ENCODE results near the gene KCNT1. TPM values are rescaled to one million over a fixed set of nuclear protein-coding genes. Genes with fewer than 3 reads are reported as not detected.

KCNT1 gene
- total and polyA plus RNA-seq, 5 experiments from 2014 or later = not detected

DNA sequence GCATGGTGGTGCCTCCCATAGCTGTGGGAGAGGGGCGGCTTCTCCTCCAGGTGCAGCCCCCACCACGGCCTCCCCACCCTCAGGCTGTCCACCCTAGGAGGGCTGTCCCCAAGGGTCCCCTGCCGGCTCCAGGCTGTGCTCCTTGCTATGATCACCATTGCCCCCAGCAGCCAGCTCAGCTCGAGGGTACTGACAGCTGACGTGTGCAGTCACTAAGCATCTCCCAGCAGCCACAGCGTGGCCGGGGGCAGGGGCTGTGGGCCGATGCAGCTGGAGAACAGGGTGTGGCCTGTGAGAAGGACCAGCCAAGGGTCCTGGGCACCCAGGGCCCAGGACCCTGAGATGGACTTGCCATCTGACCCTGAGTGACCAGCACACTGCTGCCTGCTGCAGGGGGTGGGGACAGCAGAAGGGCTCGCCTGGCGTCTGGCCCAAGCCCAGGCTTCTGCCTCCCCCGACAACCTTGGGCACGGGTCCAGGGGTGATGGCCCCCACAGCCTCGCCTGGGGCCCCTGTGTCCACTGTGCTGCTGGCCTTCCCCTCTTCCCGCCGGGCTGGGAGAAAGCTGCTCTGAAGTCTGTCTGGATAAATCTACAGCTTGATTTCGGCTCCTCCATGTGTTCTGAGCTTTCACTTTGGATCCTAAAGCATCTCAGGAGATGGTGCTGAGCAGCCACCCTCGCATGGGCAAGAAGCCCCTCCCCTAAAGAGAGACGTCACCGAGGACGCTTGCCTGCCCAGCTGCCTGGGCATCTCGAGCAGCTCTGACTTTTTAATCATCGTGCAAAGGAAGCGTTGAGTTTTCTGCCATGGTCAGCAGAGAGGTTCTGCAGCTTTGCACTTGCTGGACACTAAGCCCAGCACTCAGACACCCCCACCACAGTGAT lies 5.5 kb downstream of the KCNT1 start:
- POLR2A ChIA-PET = no interaction called here
- H3K9me3 Mint-ChIP-seq = no peaks in the 10 kb centered on the region
- peaks cover 2 to 53% (median 11%) of the 10 kb centered on the region in 5 donors for H3K27me3 Mint-ChIP-seq
- no peak overlapping the region for H3K27ac Mint-ChIP-seq
- H3K36me3 Mint-ChIP-seq = no peaks in the 10 kb centered on the region
- no peaks in the 10 kb centered on the region for H3K4me1 Mint-ChIP-seq
- no peak for ATAC-seq
- DNase-seq = no peak
- H3K4me3 Mint-ChIP-seq = no peak overlapping the region

DNA sequence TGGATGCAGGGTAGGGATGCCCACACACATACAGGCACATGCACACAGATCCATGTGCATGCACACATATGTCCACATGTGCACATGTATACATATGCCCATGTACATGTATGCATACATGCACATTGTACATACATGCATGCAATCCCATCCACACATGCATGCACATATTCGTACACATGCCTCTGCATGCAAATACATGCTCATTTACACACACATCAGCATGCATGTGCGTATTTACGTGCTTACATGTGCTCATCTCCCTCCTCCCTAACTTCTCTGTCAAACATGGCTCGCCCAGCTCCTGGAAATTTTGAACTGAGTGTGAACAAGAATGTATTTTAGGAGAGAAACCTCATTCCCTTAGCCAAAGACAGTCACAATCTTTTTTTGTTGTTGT lies 6.2 kb downstream of the KCNT1 start:
- Mint-ChIP-seq H3K4me3 (no peak overlapping the region), H3K4me1 (no peaks in the 10 kb centered on the region), H3K27me3 (peaks cover 2 to 55% (median 11%) of the 10 kb centered on the region in 5 donors), H3K27ac (no peak overlapping the region), H3K9me3 (no peaks in the 10 kb centered on the region), H3K36me3 (no peaks in the 10 kb centered on the region)
- ATAC-seq = no peak
- POLR2A ChIA-PET = no interaction called here
- no peak for DNase-seq

DNA sequence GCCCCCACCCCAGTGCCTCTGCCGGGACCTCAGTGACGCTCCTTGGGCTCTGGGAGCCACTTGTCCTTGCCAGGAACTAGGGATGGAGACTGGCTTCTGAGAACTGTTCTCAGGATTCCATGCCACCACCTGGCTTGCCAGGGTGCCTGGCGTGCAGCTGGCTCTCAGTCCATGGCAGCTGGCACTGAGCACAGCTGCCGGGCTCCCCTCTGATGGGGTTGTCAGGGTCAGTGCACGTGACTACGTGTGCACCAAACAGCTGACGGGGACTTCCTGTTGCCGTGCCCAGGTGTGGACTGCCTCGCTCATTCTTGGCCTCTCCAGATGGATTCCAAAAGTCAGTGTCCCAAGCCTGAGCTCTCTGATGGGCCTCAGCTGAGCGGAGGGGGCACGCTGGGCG lies 9.4 kb downstream of the KCNT1 start:
- no peak for DNase-seq
- POLR2A ChIA-PET = no interaction called here
- H3K27ac Mint-ChIP-seq = no peak overlapping the region
- H3K4me3 Mint-ChIP-seq = no peak overlapping the region
- ATAC-seq = no peak
- no peaks in the 10 kb centered on the region for H3K9me3 Mint-ChIP-seq
- peaks cover 0 to 3% (median 1%) of the 10 kb centered on the region in 4 donors for H3K4me1 Mint-ChIP-seq
- H3K36me3 Mint-ChIP-seq = peaks cover 0 to 3% (median 0%) of the 10 kb centered on the region in 3 donors
- H3K27me3 Mint-ChIP-seq = peaks cover 7 to 64% (median 14%) of the 10 kb centered on the region in 5 donors

DNA sequence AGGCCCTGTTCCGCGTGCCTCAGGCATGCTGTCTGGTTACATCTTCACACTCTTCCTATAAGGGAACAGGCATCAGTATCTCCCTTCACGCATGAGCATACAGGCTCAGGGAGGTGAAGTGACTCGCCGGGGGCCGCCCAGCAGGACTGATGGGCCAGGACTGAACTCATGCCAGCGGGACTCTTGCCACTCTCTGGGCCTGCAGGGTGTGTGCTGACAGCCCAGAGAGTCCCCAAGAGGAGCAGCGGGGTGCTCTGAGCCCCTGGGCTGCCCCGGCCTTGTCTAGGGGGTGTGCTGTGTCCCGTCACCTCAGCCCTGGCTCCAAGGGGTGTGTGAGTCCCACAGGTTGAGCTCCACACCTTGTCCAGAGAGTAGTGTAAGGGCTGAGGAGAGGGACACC lies 9.9 kb downstream of the KCNT1 start:
- POLR2A ChIA-PET = no interaction called here
- Mint-ChIP-seq H3K27ac (no peak overlapping the region), H3K27me3 (peaks cover 10 to 69% (median 19%) of the 10 kb centered on the region in 5 donors), H3K9me3 (no peaks in the 10 kb centered on the region), H3K4me1 (peaks cover 0 to 3% (median 1%) of the 10 kb centered on the region in 4 donors), H3K4me3 (peak overlapping the region in 1 of 10 donors; percentile 29), H3K36me3 (peaks cover 0 to 3% (median 0%) of the 10 kb centered on the region in 3 donors)
- DNase-seq (no peak), ATAC-seq (no peak)

DNA sequence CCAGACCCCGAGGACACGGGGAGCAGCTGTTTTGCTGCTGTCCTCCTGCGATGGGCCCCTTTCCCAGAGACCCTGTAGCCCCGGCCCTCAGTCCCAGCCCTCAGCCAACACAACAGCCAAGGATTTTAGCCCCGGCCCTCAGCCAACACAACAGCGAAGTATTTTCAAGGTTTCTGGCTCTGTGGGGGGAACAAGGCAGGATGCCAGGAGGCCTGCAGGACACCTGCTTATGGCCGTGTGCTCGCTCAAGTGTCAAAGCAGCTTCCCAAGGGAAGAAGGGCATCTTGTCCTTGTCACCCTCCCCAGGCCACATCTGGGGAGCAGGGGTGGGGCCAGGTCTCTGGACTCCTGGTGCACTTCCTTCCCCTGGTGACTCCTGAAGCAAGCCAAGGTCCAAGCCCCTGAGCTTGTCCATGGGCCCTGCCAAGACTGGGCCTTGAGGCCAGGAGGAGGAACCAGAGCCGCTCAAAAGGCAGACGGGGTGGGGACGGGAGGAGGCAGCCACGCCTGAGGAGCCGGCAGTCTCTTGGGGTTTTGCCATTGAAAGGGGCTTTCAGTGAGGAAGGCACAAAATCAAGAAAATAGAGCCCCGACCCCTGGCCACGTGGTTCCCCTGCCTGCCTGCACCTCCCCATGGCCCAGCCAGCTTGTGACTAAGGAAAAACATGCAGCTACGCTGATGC lies 10.8 kb downstream of the KCNT1 start:
- Mint-ChIP-seq H3K36me3 (peaks cover 0 to 3% (median 0%) of the 10 kb centered on the region in 3 donors), H3K4me1 (peaks cover 0 to 3% (median 1%) of the 10 kb centered on the region in 4 donors), H3K27ac (no peak overlapping the region), H3K27me3 (peaks cover 12 to 76% (median 25%) of the 10 kb centered on the region in 5 donors), H3K4me3 (no peak overlapping the region), H3K9me3 (no peaks in the 10 kb centered on the region)
- no peak for DNase-seq
- POLR2A ChIA-PET = no interaction called here
- ATAC-seq = no peak

DNA sequence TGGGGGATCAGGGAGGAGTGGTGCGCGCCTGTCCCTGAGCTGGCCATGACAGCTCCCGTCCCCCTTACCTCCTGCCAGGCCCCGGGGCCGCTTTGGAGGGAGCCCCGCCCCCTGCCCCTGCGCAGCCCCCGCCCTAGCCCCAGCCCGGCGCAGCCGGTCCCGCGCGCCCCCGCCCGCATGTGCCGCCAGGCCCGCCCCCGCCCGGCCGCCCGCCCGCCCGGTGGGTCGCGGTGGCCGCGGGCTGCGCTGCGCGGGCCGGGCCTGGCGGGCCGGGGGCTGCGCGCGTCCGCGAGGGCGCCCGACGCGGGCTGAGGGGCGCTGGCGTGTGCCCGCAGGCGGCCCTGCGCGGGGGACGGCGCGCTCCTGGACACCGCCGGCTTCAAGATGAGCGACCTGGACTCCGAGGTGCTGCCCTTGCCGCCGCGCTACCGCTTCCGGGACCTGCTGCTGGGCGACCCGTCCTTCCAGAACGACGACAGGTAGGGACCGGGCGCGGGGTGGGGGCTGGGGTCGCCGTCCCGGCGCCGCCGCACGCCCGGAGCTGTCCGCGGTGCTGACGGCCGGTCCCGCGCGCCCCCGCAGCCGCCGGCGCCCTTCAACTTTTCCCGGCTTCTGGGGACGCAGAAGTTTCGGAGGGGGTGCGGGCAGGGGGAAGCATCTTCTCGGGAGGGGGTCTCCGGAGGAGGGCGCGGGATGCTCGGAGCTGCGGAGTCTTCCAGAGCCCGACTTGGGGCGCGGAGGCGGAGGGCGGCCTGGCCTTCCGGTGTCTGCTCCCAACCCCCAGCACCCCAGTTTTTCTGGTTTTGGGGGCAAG lies 12.5 kb downstream of the KCNT1 start:
- H3K4me3 Mint-ChIP-seq = peak overlapping the region in 3 of 10 donors; percentile 29 to 43 (median 32)
- POLR2A ChIA-PET = no interaction called here
- no peaks in the 10 kb centered on the region for H3K9me3 Mint-ChIP-seq
- peaks cover 14 to 72% (median 30%) of the 10 kb centered on the region in 5 donors for H3K27me3 Mint-ChIP-seq
- H3K4me1 Mint-ChIP-seq = peaks cover 0 to 3% (median 1%) of the 10 kb centered on the region in 4 donors
- DNase-seq = no peak
- peaks cover 0 to 3% (median 0%) of the 10 kb centered on the region in 3 donors for H3K36me3 Mint-ChIP-seq
- no peak for ATAC-seq
- H3K27ac Mint-ChIP-seq = no peak overlapping the region

DNA sequence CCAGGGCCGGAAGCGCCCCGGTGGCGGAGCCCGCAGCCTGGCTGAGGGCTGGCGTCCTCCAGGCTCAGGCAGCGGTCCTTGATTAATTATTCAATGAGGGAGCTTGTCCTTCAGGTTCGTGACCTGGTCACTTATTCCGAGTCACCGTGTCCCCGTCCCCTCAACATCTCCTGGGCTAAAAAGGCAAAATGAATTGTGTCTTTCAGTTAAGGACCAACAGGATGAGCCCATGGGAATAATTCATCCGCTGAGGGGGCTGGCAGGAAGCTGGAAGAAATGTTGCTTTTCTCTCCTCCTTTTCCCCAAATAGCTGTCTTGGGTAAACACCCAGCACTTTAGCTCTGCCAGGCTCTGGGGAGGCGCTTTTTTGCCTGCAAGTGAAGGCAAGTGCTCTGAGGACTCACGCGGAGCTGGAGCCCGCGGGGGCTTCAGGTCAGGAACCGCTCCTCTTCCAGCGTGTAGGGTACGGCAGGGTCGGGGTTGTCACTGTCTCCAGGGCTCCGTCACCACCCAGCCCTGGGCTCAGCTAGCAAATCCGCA lies 13.1 kb downstream of the KCNT1 start:
- no peak for ATAC-seq

DNA sequence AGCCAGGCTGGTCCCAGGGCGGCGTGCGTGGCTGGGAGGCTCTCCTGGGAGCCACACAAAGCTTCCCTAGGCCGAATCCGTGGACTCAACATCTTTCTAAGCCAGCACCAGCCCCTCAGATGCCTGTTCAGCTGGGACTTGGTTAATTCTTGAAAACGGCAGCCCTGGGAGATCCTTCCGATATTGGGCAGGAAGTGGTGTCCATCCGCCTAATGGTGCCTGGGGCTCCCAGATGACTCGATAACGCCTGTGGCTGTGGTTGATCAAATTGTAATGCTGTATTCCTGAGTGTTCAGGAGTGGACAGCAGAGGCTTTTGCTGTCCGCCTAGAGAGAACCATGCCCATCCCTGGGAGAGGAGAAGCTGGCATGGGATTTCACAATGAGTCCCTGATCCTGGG lies 14.1 kb downstream of the KCNT1 start:
- ATAC-seq (no peak), DNase-seq (no peak)
- Mint-ChIP-seq H3K36me3 (peaks cover 0 to 3% (median 0%) of the 10 kb centered on the region in 3 donors), H3K27me3 (peaks cover 14 to 56% (median 30%) of the 10 kb centered on the region in 5 donors), H3K4me3 (no peak overlapping the region), H3K4me1 (peaks cover 0 to 3% (median 1%) of the 10 kb centered on the region in 4 donors), H3K9me3 (no peaks in the 10 kb centered on the region), H3K27ac (no peak overlapping the region)
- POLR2A ChIA-PET = no interaction called here

More for the DNA sequence above, 13.1 kb downstream of the KCNT1 start:
- peak overlapping the region in 3 of 10 donors; percentile 23 to 43 (median 29) for H3K4me3 Mint-ChIP-seq
- no peaks in the 10 kb centered on the region for H3K9me3 Mint-ChIP-seq
- H3K4me1 Mint-ChIP-seq = peaks cover 0 to 3% (median 1%) of the 10 kb centered on the region in 4 donors
- peaks cover 14 to 66% (median 30%) of the 10 kb centered on the region in 5 donors for H3K27me3 Mint-ChIP-seq
- H3K27ac Mint-ChIP-seq = peak overlapping the region in 1 of 10 donors; percentile 34
- peaks cover 0 to 3% (median 0%) of the 10 kb centered on the region in 3 donors for H3K36me3 Mint-ChIP-seq
- DNase-seq = no peak
- POLR2A ChIA-PET = no interaction called here

DNA sequence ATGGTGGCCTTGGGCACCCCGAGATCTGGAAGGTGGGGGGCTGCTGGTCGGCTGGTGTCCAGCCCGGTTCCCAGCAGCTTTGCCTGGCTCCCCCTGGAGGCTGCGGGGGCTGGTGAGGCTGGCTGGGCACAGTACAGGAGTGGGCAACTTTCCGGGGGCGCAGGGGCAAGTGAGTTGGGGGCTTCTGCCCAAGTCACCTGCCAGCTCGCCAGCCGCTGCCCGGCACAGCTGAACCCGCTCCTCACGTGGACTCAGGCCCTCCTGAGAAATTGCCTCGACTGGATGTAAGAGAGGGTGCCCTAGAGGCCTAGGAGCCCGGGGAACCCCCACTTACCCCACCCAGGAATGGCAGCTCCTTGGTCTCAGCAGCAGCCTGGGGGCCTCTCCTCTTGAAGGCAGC lies 15.4 kb downstream of the KCNT1 start:
- ATAC-seq (no peak), DNase-seq (no peak)
- H3K27ac Mint-ChIP-seq = no peak overlapping the region
- peaks cover 0 to 3% (median 0%) of the 10 kb centered on the region in 3 donors for H3K36me3 Mint-ChIP-seq
- peaks cover 0 to 3% (median 1%) of the 10 kb centered on the region in 4 donors for H3K4me1 Mint-ChIP-seq
- POLR2A ChIA-PET = no interaction called here
- peaks cover 12 to 44% (median 23%) of the 10 kb centered on the region in 5 donors for H3K27me3 Mint-ChIP-seq
- H3K4me3 Mint-ChIP-seq = no peak overlapping the region
- no peaks in the 10 kb centered on the region for H3K9me3 Mint-ChIP-seq

DNA sequence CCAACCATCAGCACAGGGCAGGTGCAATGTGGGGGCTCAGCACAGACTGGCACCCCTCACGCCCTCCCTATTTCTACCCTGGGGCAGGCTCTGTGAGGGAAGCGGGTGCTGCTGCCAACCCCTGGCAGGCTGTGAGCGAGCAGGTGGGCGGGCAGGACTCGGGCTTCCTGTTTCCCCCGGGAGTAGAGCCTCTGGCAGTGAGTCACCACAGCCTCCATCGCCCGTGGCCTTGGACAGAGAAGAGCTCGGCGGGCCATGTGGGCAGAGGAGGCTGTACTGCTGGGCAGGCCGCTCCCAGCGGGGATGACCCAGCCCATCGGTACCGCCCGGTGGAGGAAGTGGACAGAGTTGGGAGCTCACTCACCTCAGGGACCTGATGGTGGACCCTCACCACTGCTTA lies 16.6 kb downstream of the KCNT1 start:
- Mint-ChIP-seq H3K36me3 (peaks cover 0 to 3% (median 0%) of the 10 kb centered on the region in 3 donors), H3K27me3 (peaks cover 11 to 39% (median 23%) of the 10 kb centered on the region in 5 donors), H3K4me1 (peaks cover 0 to 3% (median 1%) of the 10 kb centered on the region in 4 donors), H3K9me3 (no peaks in the 10 kb centered on the region), H3K4me3 (no peak overlapping the region), H3K27ac (no peak overlapping the region)
- ATAC-seq = no peak
- no peak for DNase-seq
- POLR2A ChIA-PET = no interaction called here

DNA sequence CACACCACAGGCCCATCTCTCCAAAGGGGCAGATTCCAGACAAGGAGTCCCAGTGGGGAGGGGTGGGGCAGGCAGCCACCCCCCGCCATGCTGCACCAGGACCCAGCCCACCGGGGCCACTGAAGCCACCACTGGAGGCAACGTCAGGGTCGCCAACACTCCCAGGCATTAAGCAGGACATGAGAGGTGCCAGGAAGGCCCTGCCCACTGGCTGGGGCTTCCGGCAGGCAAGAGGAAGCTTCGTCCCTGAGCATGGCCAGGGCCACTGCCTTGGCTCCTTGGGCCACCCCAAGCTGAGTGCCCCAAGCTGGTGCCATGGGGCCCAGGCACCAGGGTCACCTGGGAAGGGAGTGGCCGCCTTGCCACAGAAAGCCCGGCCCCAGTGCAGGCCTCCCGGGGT lies 17.5 kb downstream of the KCNT1 start:
- Mint-ChIP-seq H3K4me3 (no peak overlapping the region), H3K4me1 (peaks cover 0 to 2% (median 1%) of the 10 kb centered on the region in 4 donors), H3K27ac (no peak overlapping the region), H3K36me3 (no peaks in the 10 kb centered on the region), H3K9me3 (no peaks in the 10 kb centered on the region), H3K27me3 (peaks cover 11 to 35% (median 20%) of the 10 kb centered on the region in 5 donors)
- POLR2A ChIA-PET = no interaction called here
- no peak for ATAC-seq
- no peak for DNase-seq

DNA sequence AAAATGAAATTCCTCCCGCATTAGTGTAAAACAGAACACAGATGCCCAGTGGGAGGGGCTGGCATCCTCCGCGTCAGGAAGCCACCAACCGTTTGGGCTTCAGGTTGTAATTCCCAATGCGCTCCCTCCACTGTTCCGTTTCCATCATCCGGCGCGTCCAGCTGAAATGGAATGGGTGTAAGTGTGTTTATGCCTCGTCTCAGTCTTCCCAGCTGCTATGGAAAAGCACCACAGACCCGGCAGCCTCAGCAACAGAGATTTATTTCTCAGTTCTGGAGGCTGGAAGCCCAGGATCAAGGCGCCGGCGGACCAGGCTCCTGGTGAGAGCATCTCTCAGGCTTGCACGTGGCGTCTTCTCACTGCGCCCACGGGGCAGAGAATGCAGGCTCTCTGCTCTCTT lies 20.4 kb downstream of the KCNT1 start:
- no peaks in the 10 kb centered on the region for H3K4me1 Mint-ChIP-seq
- POLR2A ChIA-PET = no interaction called here
- no peaks in the 10 kb centered on the region for H3K9me3 Mint-ChIP-seq
- no peaks in the 10 kb centered on the region for H3K36me3 Mint-ChIP-seq
- DNase-seq (no peak), ATAC-seq (no peak)
- no peak overlapping the region for H3K4me3 Mint-ChIP-seq
- H3K27ac Mint-ChIP-seq = no peak overlapping the region
- peaks cover 4 to 29% (median 11%) of the 10 kb centered on the region in 5 donors for H3K27me3 Mint-ChIP-seq

All from naive thymus-derived CD8-positive, alpha-beta T cell (primary cell).